Measurements from ENCODE around the gene UBR1.

GRCh38 chr15:42974202-42974862 lies 131.5 kb downstream of the UBR1 start:
- no peak for TF ChIP-seq EZH2phosphoT487 (IDR thresholded peaks at IDR 0.05; ENCODE audit: low read length)
- no peak for TF ChIP-seq CTCF (IDR thresholded peaks at IDR 0.05; ENCODE audit: low read length)
- no peak for TF ChIP-seq EZH2 (optimal IDR thresholded peaks at IDR 0.05; ENCODE audit: low read depth, low read length)

Measured in MM.1S (cell line).